K562 (cell line): ENCODE data around the gene MEAF6. TPM values are rescaled to one million over a fixed set of nuclear protein-coding genes. Genes with fewer than 3 reads are reported as not detected.

Experiments used
- ATAC-seq: fragments of 200-7000 bp; cut with Tn5 transposase; 3 replicates; pipeline ENCODE4 v1.9.1; 2020; ENCODE audit warnings: moderate library complexity
- BruUV-seq: library from RNA; stranded (reverse); fragments of 400-500 nt; replicated peaks from 2 replicates; lab custom pipeline; 2021; lab: Mats Ljungman, UMichigan
- CTCF ChIA-PET: fragments of 300-600 bp; formaldehyde crosslinking; extraction: SDS; loops from one replicate; lab custom pipeline; 2021; ENCODE audit warnings: low intra/inter-chr PET ratio; lab: Yijun Ruan, JAX
- POLR2A ChIA-PET: fragments of 300-600, 350-650 bp; sonication (Branson Sonifier 250); formaldehyde crosslinking; extraction: SDS; loops from one replicate; lab custom pipeline; 2021; ENCODE audit warnings: antibody characterized with exemption, inconsistent platforms; lab: Yijun Ruan, JAX
- DNase-seq, 4 experiments: peaks; one replicate each; pipeline versions ENCODE4 v3.0.0 to v3.0.0-alpha.2; 2011 to 2018; ENCODE audit warnings: low spot score in 3 of 4, mixed read lengths in 3 of 4; ENCODE audit errors: extremely low read depth in 1 of 4
- FAIRE-seq: peaks from 2 replicates; lab custom pipeline; 2011; peaks lifted over from hg19 to GRCh38; lab: Jason Lieb, UNC
- H2AFZ ChIP-seq: 2 replicates; pipeline ENCODE4 v1.6.0; 2011; ENCODE audit warnings: low read depth, low read length, control low read depth, inconsistent platforms
- H3K27ac ChIP-seq: fragments of 200-600 bp; 3 replicates; pipeline ENCODE4 v1.8.0; 2011; ENCODE audit warnings: low read depth, mild to moderate bottlenecking, control low read depth, inconsistent platforms, low read length, moderate library complexity, mixed read lengths; ENCODE audit errors: extremely low read depth
- H3K27me3 ChIP-seq, 2 experiments: fragments of 300-600 bp in 1 of 2; 2 replicates in 1 of 2; 3 replicates in 1 of 2; pipeline versions ENCODE4 v1.6.0 to v1.8.0; 2011; ENCODE audit warnings: inconsistent platforms in 2 of 2, low read length in 2 of 2, mild to moderate bottlenecking in 1 of 2, mixed read lengths in 1 of 2, moderate library complexity in 1 of 2; ENCODE audit not compliant: control insufficient read depth in 2 of 2, insufficient read depth in 2 of 2
- H3K36me3 ChIP-seq: fragments of 300-600 bp; 3 replicates; pipeline ENCODE4 v1.8.0; 2011; ENCODE audit warnings: mild to moderate bottlenecking, low read length, inconsistent platforms; ENCODE audit not compliant: control insufficient read depth, insufficient read depth
- H3K4me1 ChIP-seq, 2 experiments: fragments of 200-600 bp in 1 of 2; replicated peaks in 1 of 2; 2 replicates in 1 of 2; 3 replicates in 1 of 2; pipeline versions ENCODE4 v1.5.1 to v1.8.0; 2011; ENCODE audit warnings: inconsistent platforms in 2 of 2, low read length in 2 of 2, mild to moderate bottlenecking in 1 of 2, mixed read lengths in 1 of 2, moderate library complexity in 1 of 2; ENCODE audit not compliant: control insufficient read depth in 2 of 2, insufficient read depth in 2 of 2
- H3K4me2 ChIP-seq: 2 replicates; pipeline ENCODE4 v1.6.1; 2011; ENCODE audit warnings: low read length, control low read depth, inconsistent platforms, mixed read lengths; ENCODE audit not compliant: insufficient read depth
- H3K4me3 ChIP-seq: fragments of 200-600 bp; sonication (generic), shearing (Covaris generic); 2 replicates; pipeline ENCODE4 v1.5.1; 2016; ENCODE audit warnings: control low read depth, inconsistent platforms
- H3K79me2 ChIP-seq: fragments of 200-600 bp; 3 replicates; pipeline ENCODE4 v1.8.0; 2011; ENCODE audit warnings: low read length, inconsistent platforms; ENCODE audit not compliant: control insufficient read depth, insufficient read depth
- H3K9ac ChIP-seq, 2 experiments: 2 replicates each; pipeline versions ENCODE4 v1.6.0 to v1.6.1; 2011; ENCODE audit warnings: low read depth in 2 of 2, low read length in 2 of 2, control low read depth in 1 of 2, inconsistent platforms in 1 of 2, mild to moderate bottlenecking in 1 of 2, mixed read lengths in 1 of 2; ENCODE audit not compliant: insufficient read depth in 1 of 2
- H3K9me1 ChIP-seq: one replicate; pipeline ENCODE4 v1.6.0; 2011; ENCODE audit warnings: inconsistent platforms, mild to moderate bottlenecking, low read length, moderate library complexity; ENCODE audit not compliant: control insufficient read depth, insufficient read depth
- H3K9me3 ChIP-seq: replicated peaks from 2 replicates; pipeline ENCODE4 v1.5.1; 2011; ENCODE audit warnings: low read depth, low read length, inconsistent platforms; ENCODE audit not compliant: control insufficient read depth, insufficient read depth
- H4K20me1 ChIP-seq: replicated peaks from 2 replicates; pipeline ENCODE4 v1.6.1; 2011; ENCODE audit warnings: low read length, inconsistent platforms, mixed read lengths; ENCODE audit not compliant: control insufficient read depth, insufficient read depth
- CEBPG ChIP-seq, 3 experiments: fragments of 200-800 bp in 1 of 3; sonication (Bioruptor generic) in 1 of 3; sonication (generic) in 1 of 3; formaldehyde crosslinking in 1 of 3; IDR thresholded peaks in 2 of 3; conservative IDR thresholded peaks in 1 of 3; 2 replicates each; pipeline versions ENCODE4 v1.6.1 to v1.8.0; 2016 to 2022; ENCODE audit warnings: missing compliant biosample characterization in 2 of 3, missing genetic modification characterization in 2 of 3, mild to moderate bottlenecking in 1 of 3, missing genetic modification reagents in 1 of 3
- CHD4 ChIP-seq: fragments of 200-600 bp; sonication (generic); IDR thresholded peaks from 3 replicates; pipeline ENCODE4 v1.6.1; 2012; ENCODE audit warnings: low read depth, mild to moderate bottlenecking, mixed read lengths, low read length, inconsistent platforms; ENCODE audit not compliant: insufficient read depth, insufficient replicate concordance, poor library complexity, severe bottlenecking
- CREB5 ChIP-seq: fragments of 250-450 bp; sonication (Bioruptor Pico); IDR thresholded peaks from 2 replicates; pipeline ENCODE4 v1.5.0; 2020; ENCODE audit warnings: mild to moderate bottlenecking
- EP300 ChIP-seq: IDR thresholded peaks from 2 replicates; pipeline ENCODE4 v1.6.1; 2012; ENCODE audit warnings: low read length, improper control_type of control experiment
- HES1 ChIP-seq: fragments of 450-650 bp; IDR thresholded peaks from 2 replicates; pipeline ENCODE4 v1.6.1; 2016; ENCODE audit warnings: low read depth, mild to moderate bottlenecking, moderate library complexity
- LARP7 ChIP-seq: fragments of 450-650 bp; IDR thresholded peaks from 2 replicates; pipeline ENCODE4 v1.6.1; 2016
- MCM3 ChIP-seq: fragments of 450-650 bp; IDR thresholded peaks from 2 replicates; pipeline ENCODE4 v1.6.1; 2016
- NR1H2 ChIP-seq: sonication (generic); formaldehyde crosslinking; IDR thresholded peaks from 2 replicates; pipeline ENCODE4 v1.4.0; 2020; ENCODE audit warnings: mild to moderate bottlenecking, missing genetic modification reagents
- PHF20 ChIP-seq: fragments of 450-650 bp; IDR thresholded peaks from 2 replicates; pipeline ENCODE4 v1.6.1; 2018; ENCODE audit not compliant: partially characterized antibody
- SNRNP70 ChIP-seq: fragments of 200-400 bp; formaldehyde crosslinking; optimal IDR thresholded peaks from 2 replicates; pipeline ENCODE3; 2017; ENCODE audit warnings: low read depth, low read length
- SUPT5H ChIP-seq: fragments of 450-650 bp; IDR thresholded peaks from 2 replicates; pipeline ENCODE4 v1.6.1; 2016
- TBL1XR1 ChIP-seq, 2 experiments: IDR thresholded peaks; 2 replicates each; pipeline ENCODE4 v1.6.1; 2012; ENCODE audit warnings: improper control_type of control experiment in 2 of 2, low read length in 2 of 2, mild to moderate bottlenecking in 1 of 2
- XRCC5 ChIP-seq: fragments of 200-400 bp; formaldehyde crosslinking; IDR thresholded peaks from 2 replicates; pipeline ENCODE4 v1.6.1; 2017; ENCODE audit warnings: low read depth, mild to moderate bottlenecking, low read length
- ZBTB34 ChIP-seq: fragments of 250-450 bp; sonication (Bioruptor Pico); IDR thresholded peaks from 2 replicates; pipeline ENCODE4 v1.8.0; 2021; ENCODE audit warnings: mild to moderate bottlenecking, moderate library complexity
- ZC3H4 ChIP-seq: sonication (generic); formaldehyde crosslinking; IDR thresholded peaks from 2 replicates; pipeline ENCODE4 v1.9.0; 2021; ENCODE audit warnings: missing genetic modification reagents, borderline replicate concordance
- ZFP1 ChIP-seq: fragments of 450-650 bp; formaldehyde crosslinking; IDR thresholded peaks from 2 replicates; pipeline ENCODE4 v1.4.0; 2020; ENCODE audit warnings: mild to moderate bottlenecking, mixed read lengths
- ZNF324 ChIP-seq: fragments of 250-450 bp; sonication (Bioruptor Pico); IDR thresholded peaks from 2 replicates; pipeline ENCODE4 v1.4.0; 2020; ENCODE audit warnings: mild to moderate bottlenecking
- ZNF507 ChIP-seq: conservative IDR thresholded peaks from 2 replicates; pipeline ENCODE4 v1.6.1; 2017; ENCODE audit warnings: missing genetic modification characterization, missing compliant biosample characterization
- WGBS: fragments of 100-300 bp; shearing (Covaris generic); methylation state at CpG from one replicate; pipeline ENCODE4 v1.1.6; 2016; ENCODE audit warnings: low coverage, mixed read lengths; ENCODE audit not compliant: insufficient coverage; ENCODE audit errors: missing lambda C conversion rate; 5-methylcytosine and 5-hydroxymethylcytosine counted together
- in situ Hi-C: fragments of 300-500 bp; cut with MboI; formaldehyde crosslinking; loops from 4 replicates; pipeline ENCODE4 v1.15.0; 2018; ENCODE audit warnings: inconsistent platforms, mixed read lengths
- intact Hi-C: fragments of 100-400 bp; cut with micrococcal nuclease; formaldehyde crosslinking; loops from 2 replicates; pipeline ENCODE4 v1.14.2; 2022
- polyA plus RNA-seq, 8 experiments: library from polyadenylated mRNA; depleted of rRNA in 4 of 8; stranded (reverse) in 5 of 8; unstranded in 3 of 8; fragments of >200 nt; fragmentation: Nextera tagmentation in 2 of 8; fragmentation: Illumina TruSeq in 1 of 8; extraction: Ambion mirVana in 2 of 8; extraction: Trizol in 1 of 8; gene quantifications; 2 replicates each; pipeline versions ENCODE4 v1.2.1 to v1.2.3, GENCODE V29; 2011 to 2014; ENCODE audit warnings: inconsistent platforms in 1 of 8, missing spikeins in 1 of 8
- total RNA-seq, 7 experiments: library from RNA; depleted of rRNA in 6 of 7; stranded (reverse); fragments of >200 nt in 6 of 7; fragmentation: Illumina TruSeq in 2 of 7; extraction: Trizol in 2 of 7; gene quantifications; 2 replicates each; pipeline versions ENCODE4 v1.2.1 to v1.2.3, GENCODE V29; 2011 to 2021; ENCODE audit warnings: low replicate concordance in 1 of 7
- TF ChIP-seq, protein P1 (sequence below): fragments of 250-450 bp; sonication (Bioruptor Pico); IDR thresholded peaks from 2 replicates; pipeline ENCODE4 v1.4.0; 2020

MEAF6 gene
- total and polyA plus RNA-seq, 9 of the 15 experiments (the other 6 are each of a cell fraction or from before 2014, with no cell fraction given) = 55.0 to 151 (median 92.3) TPM

DNA sequence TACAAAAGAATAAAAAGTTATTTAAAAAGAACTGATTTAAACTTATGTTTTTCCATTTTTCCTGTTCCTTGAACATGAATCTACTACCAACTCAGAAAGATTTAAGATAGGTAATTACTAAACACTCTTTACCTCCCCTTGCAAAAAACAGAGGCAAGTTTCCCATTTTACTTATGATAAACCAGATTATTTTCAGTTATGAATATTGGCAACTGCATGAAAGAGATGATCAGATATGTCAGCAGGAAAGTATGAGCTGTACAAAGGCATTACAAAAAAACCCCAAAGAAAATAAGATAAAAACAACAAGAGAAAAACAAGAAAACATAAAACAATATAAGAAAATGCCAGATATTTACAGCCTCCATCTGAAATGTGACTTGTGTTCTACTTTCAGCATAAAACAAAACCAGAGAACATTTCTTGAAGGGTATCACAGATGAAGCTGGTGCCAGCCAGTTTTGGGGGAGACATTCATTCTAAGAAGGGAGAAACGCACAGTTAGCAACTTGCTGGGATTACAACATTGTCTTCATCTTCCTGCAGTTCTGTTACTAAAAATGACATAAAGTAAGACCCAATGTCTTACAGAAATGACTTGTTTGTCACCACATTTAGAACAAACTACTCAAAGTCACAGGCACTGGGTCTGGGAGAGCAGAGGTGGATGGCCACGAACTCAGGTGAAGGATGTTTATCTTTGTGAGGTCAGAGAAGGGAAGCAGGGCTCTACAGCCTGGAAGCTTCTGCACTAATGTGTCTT is 21.0 kb downstream of the MEAF6 start:
- Histone ChIP-seq H3K79me2 (no peaks in the 10 kb centered on the region), H2AFZ (no peak overlapping the region), H3K4me3 (no peak overlapping the region), H3K9me1 (no peaks in the 10 kb centered on the region), H3K9ac (no peak overlapping the region), H4K20me1 (no peaks in the 10 kb centered on the region), H3K9me3 (no peaks in the 10 kb centered on the region), H3K4me2 (no peak overlapping the region), H3K27ac (no peak overlapping the region), H3K36me3 (peaks cover 68% of the 10 kb centered on the region), H3K4me1 (no peaks in the 10 kb centered on the region; a peak in 1 of 5 replicates), H3K27me3 (no peaks in the 10 kb centered on the region)
- ATAC-seq (no peak), FAIRE-seq (no peak), DNase-seq (no peak)
- 93% methylated on average over 2 of the region's 2 CpGs for WGBS
- TF ChIP-seq LARP7 (no peak), CREB5 (no peak), SNRNP70 (no peak), ZNF507 (tag) (no peak), EP300 (no peak), ZNF324 (CRISPR knock-in tag) (no peak), PHF20 (no peak), CHD4 (no peak), SUPT5H (no peak), XRCC5 (no peak), NR1H2 (CRISPR knock-in tag) (no peak), CEBPG (CRISPR knock-in tag; IDR thresholded peaks at IDR 0.05) (no peak), CEBPG (tag; conservative IDR thresholded peaks at IDR 0.05 in 1 of 2, IDR thresholded peaks at IDR 0.05 in 1 of 2) (no peak), TBL1XR1 (IDR thresholded peaks at IDR 0.05; ENCODE audit: low read length in 2 of 2) (no peak), ZBTB34 (CRISPR knock-in tag) (no peak), MCM3 (no peak), HES1 (no peak), ZFP1 (no peak), ZC3H4 (CRISPR knock-in tag) (no peak)
- TF ChIP-seq, protein P1, sequence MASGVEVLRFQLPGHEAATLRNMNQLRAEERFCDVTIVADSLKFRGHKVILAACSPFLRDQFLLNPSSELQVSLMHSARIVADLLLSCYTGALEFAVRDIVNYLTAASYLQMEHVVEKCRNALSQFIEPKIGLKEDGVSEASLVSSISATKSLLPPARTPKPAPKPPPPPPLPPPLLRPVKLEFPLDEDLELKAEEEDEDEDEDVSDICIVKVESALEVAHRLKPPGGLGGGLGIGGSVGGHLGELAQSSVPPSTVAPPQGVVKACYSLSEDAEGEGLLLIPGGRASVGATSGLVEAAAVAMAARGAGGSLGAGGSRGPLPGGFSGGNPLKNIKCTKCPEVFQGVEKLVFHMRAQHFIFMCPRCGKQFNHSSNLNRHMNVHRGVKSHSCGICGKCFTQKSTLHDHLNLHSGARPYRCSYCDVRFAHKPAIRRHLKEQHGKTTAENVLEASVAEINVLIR (CRISPR knock-in tag) = no peak
- intact Hi-C loops = no loop called here
- ChIA-PET POLR2A (interaction anchor here (0.5 to 8.8 kb wide), 4 partner anchors 8 to 180 kb away, joined by 3 to 65 read pairs (median 12); no protein-coding TSS in a partner anchor), CTCF (no interaction called here)
- BruUV-seq = TSS peak; percentile 22
- in situ Hi-C loops = no loop called here
